Naive B cell (primary cell): ENCODE data around the gene RIMS3. TPM values are rescaled to one million over a fixed set of nuclear protein-coding genes. Genes with fewer than 3 reads are reported as not detected.

ENCODE experiments used
- ATAC-seq, 2 donors: fragments of 150-1000 bp; cut with Tn5 transposase; 2 replicates each; pipeline ENCODE4 v1.10.0; 2021; ENCODE audit warnings: low read depth in 2 of 2, mild to moderate bottlenecking in 2 of 2, moderate library complexity in 2 of 2
- DNase-seq: peaks from one replicate; pipeline ENCODE4 v3.0.0; 2022
- H3K27ac Mint-ChIP-seq, 6 donors: one replicate each; pipeline ENCODE4 v1.8.0; 2020 to 2022; ENCODE audit warnings: mild to moderate bottlenecking in 6 of 6, mixed read lengths in 6 of 6, moderate library complexity in 5 of 6, inconsistent platforms in 2 of 6
- H3K27me3 Mint-ChIP-seq, 3 donors: one replicate each; pipeline ENCODE4 v1.8.0; 2021 to 2022; ENCODE audit warnings: mixed read lengths in 3 of 3, mild to moderate bottlenecking in 1 of 3
- H3K36me3 Mint-ChIP-seq, 2 donors: one replicate each; pipeline ENCODE4 v1.8.0; 2020 to 2022; ENCODE audit warnings: mixed read lengths in 2 of 2, inconsistent platforms in 1 of 2, mild to moderate bottlenecking in 1 of 2
- H3K4me1 Mint-ChIP-seq, 3 donors: one replicate each; pipeline ENCODE4 v1.8.0; 2020 to 2022; ENCODE audit warnings: mixed read lengths in 3 of 3, inconsistent platforms in 1 of 3, mild to moderate bottlenecking in 1 of 3, moderate library complexity in 1 of 3
- H3K4me3 Mint-ChIP-seq, 8 donors: one replicate each; pipeline ENCODE4 v1.8.0; 2020 to 2022; ENCODE audit warnings: mild to moderate bottlenecking in 8 of 8, mixed read lengths in 8 of 8, moderate library complexity in 8 of 8, inconsistent platforms in 2 of 8
- H3K9me3 Mint-ChIP-seq, 7 donors: one replicate each; pipeline ENCODE4 v1.8.0; 2020 to 2022; ENCODE audit warnings: mixed read lengths in 7 of 7, mild to moderate bottlenecking in 5 of 7, inconsistent platforms in 2 of 7, moderate library complexity in 1 of 7
- polyA plus RNA-seq, 6 donors: library from polyadenylated mRNA; unstranded; fragments of 300-500 nt; fragmentation: Illumina TruSeq; gene quantifications; one replicate each; pipeline ENCODE4 v1.2.3, GENCODE V29; 2021; ENCODE audit warnings: low read depth in 6 of 6

Gene RIMS3
- polyA plus RNA-seq, 6 donors from 2014 or later = 0.93 to 2.9 (median 1.8) TPM

DNA sequence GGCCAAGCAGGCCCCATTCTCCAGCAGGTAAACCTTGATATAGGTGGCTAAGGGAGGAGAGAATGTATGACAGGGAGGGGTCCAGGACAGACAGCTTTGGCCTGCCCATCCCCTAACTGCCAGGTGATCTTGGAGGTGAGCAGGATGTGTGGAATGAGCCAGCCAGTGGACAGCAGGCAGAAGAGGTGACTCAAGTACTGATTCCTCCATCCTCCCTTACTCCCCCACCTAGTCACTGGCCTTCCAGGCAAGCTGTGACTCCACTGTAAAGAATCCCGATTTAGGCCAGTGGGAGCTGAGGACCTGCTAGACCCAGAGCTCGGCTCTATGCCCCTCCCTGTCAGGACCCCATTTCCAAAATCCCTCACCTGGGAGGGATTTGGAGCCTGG is 36.6 kb downstream of the RIMS3 start:
- Mint-ChIP-seq H3K9me3 (no peaks in the 10 kb centered on the region), H3K27me3 (peaks cover 0 to 6% (median 0%) of the 10 kb centered on the region in 3 donors), H3K27ac (peak overlapping the region in 2 of 6 donors; percentile 9 to 81), H3K4me3 (no peak overlapping the region), H3K36me3 (no peaks in the 10 kb centered on the region), H3K4me1 (peaks cover 23 to 30% (median 25%) of the 10 kb centered on the region in 3 donors)
- DNase-seq (no peak), ATAC-seq (no peak)

DNA sequence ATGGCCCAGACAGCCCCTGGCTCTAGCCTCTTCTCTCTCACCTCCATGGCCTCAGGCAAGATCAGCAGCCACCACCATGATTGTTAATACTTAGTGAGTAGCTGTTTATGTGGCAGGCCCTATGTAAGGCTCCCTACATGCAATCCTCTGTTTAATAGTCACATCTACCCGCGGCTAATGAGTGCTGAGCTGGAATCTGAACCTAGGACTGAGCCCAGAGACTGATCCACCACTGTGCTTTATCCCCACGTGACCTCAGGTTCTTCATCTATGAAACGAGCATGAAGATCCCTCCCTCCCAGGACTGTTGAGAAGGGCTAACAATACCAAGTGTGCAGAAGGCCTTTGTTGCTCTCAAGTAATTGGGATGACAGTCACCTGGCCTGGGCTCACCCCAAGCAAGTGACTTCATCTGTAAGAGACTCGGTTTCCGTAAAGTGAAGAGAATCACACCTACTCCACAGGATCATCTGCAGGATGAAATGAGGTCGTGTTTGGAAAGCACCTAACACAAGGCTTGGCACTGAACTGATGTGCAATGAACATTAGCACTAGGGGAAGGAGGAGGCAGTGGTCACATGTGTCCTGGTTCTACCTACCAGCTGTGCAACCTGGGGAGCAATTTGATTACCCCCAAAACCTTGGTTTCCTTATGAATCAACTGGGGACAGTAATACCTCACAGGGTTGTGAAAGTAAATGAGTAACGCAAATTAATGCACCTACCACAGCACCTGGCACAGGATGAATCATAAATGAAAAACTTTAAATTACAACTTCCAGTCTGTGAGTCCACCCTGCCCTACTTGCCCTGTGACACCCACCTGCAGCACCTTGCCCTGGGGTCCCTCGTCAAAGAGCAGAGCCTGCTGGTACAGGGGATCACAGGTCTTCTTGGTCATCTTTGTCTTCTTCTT is 37.2 kb downstream of the RIMS3 start:
- Mint-ChIP-seq H3K27ac (peak overlapping the region in 1 of 6 donors; percentile 9), H3K4me1 (peaks cover 16 to 24% (median 18%) of the 10 kb centered on the region in 3 donors), H3K27me3 (peaks cover 0 to 6% (median 0%) of the 10 kb centered on the region in 3 donors), H3K36me3 (no peaks in the 10 kb centered on the region), H3K4me3 (no peak overlapping the region), H3K9me3 (no peaks in the 10 kb centered on the region)
- DNase-seq = no peak
- no peak for ATAC-seq

DNA sequence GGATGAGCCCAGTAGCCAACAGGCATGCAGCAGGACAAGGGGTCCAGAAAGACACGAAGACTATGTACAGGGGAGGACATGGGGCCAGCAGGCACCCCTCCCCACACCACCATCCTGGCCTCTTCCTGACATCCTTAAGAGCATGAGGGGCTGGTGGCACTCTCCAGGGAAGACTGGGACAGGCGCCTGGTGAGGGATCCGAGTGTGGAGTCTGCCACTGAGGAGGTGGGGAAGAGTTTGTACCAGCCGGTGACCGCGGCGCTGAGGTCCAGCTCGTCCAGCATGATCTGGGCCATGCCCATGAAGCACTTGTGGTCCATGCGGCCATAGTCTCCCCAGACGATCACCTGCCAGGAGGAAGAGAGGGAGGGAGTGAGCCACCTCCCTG is 39.1 kb downstream of the RIMS3 start:
- peaks cover 0 to 12% (median 0%) of the 10 kb centered on the region in 3 donors for H3K27me3 Mint-ChIP-seq
- H3K9me3 Mint-ChIP-seq = no peaks in the 10 kb centered on the region
- no peaks in the 10 kb centered on the region for H3K36me3 Mint-ChIP-seq
- no peak for ATAC-seq
- H3K4me1 Mint-ChIP-seq = peaks cover 13 to 19% (median 17%) of the 10 kb centered on the region in 3 donors
- H3K4me3 Mint-ChIP-seq = no peak overlapping the region
- H3K27ac Mint-ChIP-seq = no peak overlapping the region
- no peak for DNase-seq

DNA sequence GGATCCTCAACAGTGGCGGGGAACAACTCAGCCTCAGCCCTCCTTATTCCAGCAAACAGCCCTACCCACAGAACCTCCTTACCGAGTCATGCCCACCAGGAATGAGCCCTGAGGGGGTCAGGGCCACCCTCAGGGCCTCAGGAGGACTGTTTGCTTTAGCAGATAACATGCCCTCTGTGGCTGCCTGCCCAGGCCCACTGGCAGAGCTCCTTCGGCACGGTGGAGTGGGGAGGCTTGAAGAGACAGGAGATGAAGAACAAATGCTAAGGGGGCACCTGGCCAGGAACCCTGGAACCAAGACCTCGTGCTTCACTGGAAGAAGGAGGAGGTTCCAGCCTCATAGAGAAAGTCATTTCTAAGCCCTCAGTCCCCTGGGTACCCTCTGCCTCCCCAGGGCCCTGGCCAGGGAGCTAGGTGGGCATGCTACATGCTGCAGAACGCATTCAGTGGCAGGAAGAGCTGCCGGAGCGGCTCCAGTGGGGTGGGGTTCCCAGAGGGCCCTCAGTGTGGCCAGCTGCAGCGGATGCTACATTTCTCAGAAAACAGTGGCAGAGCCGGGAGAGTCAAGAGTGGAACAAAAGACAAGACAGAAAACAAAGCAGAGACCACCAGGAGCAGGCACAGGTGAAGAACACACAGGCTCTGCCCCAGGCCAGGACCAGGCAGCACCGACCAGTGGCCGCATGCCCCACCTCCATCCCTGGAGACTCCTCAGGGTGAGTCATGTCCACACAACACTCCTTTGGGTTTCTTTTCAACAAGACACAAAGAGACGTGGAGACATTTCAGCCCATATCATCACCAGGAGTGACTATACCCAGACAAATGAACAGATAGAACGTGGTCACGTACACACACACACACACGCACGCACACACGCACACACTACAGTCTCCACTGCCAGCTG is 39.8 kb downstream of the RIMS3 start:
- Mint-ChIP-seq H3K4me3 (peak overlapping the region in 3 of 8 donors; percentile 21 to 64 (median 39)), H3K36me3 (no peaks in the 10 kb centered on the region), H3K4me1 (peaks cover 13 to 19% (median 17%) of the 10 kb centered on the region in 3 donors), H3K27ac (peak overlapping the region in 4 of 6 donors; percentile 8 to 84 (median 52)), H3K9me3 (no peaks in the 10 kb centered on the region), H3K27me3 (peaks cover 0 to 16% (median 0%) of the 10 kb centered on the region in 3 donors)
- ATAC-seq = peak in 1 of 2 donors; percentile 9
- DNase-seq = no peak

DNA sequence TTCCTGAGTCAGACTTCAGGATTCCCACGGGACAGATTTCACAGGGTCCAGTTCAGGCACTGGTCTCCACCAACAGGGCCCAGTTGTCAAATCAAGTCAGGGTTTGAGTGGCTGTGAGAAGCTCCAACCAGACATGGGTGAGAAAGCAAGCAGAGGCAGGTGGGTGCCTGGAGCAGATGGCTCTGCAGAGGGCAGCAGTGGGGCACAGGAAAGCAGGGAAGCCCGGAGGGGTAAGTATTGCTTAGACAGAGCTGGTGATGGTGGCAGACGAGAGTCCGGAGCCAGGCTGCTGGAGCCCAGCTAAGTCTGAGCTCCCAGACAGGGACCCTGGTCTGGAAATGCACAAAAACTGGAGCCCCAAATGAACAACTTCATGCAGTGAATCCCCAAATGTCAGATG is 40.4 kb downstream of the RIMS3 start:
- Mint-ChIP-seq H3K9me3 (no peaks in the 10 kb centered on the region), H3K4me1 (peaks cover 13 to 19% (median 17%) of the 10 kb centered on the region in 3 donors), H3K4me3 (peak overlapping the region in 6 of 8 donors; percentile 13 to 54 (median 30)), H3K36me3 (no peaks in the 10 kb centered on the region), H3K27me3 (peaks cover 0 to 16% (median 0%) of the 10 kb centered on the region in 3 donors), H3K27ac (peak overlapping the region in 2 of 6 donors; percentile 8 to 47)
- peak; percentile 89 to 90 for ATAC-seq
- DNase-seq = peak; percentile 26

DNA sequence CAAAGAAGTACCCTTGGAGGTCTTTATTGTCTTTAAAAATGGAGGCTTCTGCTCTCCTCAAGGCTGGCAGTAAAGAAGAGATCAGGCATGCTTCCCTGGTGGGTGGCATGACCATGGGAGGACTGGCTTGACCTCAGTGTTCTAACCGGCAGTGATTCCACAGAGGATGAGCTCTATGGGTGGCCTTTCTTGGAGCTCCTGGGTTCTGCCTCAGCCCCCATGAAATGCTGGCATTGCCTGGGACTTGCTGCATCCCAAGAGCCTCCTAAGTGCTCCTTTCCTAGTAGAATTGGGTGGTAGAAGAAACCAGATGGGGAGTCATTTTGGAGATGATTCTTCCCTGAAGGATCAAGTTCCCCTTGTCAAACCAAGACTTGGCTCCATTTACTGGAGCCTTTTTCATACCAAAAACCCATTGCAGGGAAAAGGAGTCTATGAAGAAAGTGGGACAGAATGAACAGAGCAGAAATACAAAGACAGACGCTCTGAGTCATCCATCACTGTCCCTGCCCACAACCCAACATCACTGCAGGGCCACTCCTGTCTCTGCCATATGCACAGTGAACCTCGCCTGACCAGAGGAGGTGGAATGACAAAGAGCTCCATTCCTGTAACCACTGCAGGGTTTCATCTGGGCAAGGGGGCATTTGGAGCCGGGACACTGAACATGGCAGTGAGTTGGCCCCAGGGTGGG is 42.4 kb downstream of the RIMS3 start:
- ATAC-seq = no peak
- no peaks in the 10 kb centered on the region for H3K36me3 Mint-ChIP-seq
- no peak for DNase-seq
- no peaks in the 10 kb centered on the region for H3K9me3 Mint-ChIP-seq
- no peak overlapping the region for H3K4me3 Mint-ChIP-seq
- H3K27me3 Mint-ChIP-seq = peaks cover 0 to 16% (median 0%) of the 10 kb centered on the region in 3 donors
- H3K4me1 Mint-ChIP-seq = peaks cover 13 to 19% (median 15%) of the 10 kb centered on the region in 3 donors
- no peak overlapping the region for H3K27ac Mint-ChIP-seq

DNA sequence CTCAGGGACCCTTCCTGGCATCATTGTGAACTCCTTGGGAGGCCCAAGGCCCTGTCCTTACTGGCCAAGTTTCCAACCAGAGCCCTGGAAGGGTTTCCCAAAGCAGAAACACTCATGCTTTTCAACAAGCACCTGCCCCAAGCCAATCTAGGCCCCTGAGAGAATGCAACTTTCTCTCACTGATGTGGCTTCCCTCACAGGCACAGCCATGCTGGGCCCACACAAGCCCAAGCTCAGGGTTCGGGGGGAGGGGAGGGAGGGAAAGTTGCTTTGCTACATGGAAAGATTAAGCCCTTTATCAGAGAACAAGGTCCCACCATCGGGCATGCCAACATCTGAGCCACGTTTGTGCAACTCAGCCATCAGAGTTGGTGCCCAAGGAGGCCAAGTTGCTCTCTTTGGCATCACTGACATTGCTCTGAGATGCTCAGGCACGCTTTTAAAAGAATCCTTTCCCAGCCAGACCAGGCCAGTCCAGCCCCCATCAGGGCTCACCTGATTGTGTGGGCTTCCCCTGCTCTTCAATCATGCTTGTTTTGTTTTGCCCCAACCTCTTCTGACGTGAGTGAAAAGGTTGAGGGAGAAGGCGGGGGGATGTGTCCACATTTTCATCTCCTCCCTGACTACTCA is 43.5 kb downstream of the RIMS3 start:
- DNase-seq (no peak), ATAC-seq (no peak)
- Mint-ChIP-seq H3K4me1 (peaks cover 13 to 19% (median 15%) of the 10 kb centered on the region in 3 donors), H3K36me3 (no peaks in the 10 kb centered on the region), H3K9me3 (no peaks in the 10 kb centered on the region), H3K27me3 (peaks cover 0 to 16% (median 0%) of the 10 kb centered on the region in 3 donors), H3K4me3 (no peak overlapping the region), H3K27ac (no peak overlapping the region)

DNA sequence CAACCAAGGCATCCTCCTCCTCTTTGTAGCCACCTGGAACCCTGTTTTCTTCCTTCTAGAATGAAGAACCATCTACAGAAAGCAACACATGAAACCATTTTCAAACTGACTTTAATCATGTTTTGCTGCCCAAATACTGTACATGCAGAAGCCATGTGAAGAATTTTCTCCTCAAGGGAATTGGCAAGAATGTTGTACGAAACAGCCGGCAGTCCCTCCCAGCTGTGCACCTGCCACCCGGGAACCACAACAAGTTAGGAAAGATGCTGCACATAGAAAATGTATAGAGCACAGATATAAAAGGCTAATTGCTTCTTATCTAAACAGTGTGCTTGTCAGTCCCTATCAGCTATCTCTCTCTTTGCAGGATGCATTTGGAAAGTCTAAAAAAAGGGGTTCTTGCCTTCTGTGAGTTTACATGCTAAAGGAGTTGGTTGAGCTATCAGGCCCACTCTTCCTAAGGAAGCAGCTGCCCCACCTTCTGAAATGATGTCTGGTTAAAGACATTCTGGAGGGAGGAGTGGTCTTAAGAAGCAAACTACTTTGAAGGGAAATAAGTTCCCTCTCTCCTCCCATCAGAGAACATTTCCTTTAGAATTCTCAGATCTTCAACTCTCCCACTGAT is 44.8 kb downstream of the RIMS3 start:
- H3K36me3 Mint-ChIP-seq = no peaks in the 10 kb centered on the region
- no peak overlapping the region for H3K27ac Mint-ChIP-seq
- peaks cover 0 to 9% (median 0%) of the 10 kb centered on the region in 3 donors for H3K27me3 Mint-ChIP-seq
- H3K9me3 Mint-ChIP-seq = peaks cover 0 to 1% (median 0%) of the 10 kb centered on the region in 7 donors
- peaks cover 7 to 9% (median 9%) of the 10 kb centered on the region in 3 donors for H3K4me1 Mint-ChIP-seq
- H3K4me3 Mint-ChIP-seq = no peak overlapping the region
- DNase-seq = no peak
- ATAC-seq = no peak

DNA sequence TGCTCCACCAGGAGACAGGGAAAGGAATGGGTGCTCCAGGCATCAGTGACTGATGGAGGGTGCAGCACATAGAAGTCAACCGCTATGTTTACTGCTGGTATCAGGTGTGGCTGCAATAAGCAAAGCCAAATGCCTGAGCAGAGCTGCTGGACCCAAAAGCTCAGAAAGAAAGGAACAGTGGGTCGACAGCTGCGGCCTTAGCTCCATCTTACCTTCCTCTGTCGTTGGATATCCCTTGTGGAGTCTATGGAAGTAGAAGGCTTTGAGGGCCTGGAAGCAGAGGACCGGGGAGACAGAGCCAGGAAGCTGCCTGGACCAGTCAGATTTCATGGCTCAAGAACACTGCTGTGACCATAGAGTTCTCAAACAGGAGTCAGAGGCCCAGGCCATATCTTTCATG is 45.3 kb downstream of the RIMS3 start:
- no peak overlapping the region for H3K27ac Mint-ChIP-seq
- peaks cover 0 to 9% (median 0%) of the 10 kb centered on the region in 3 donors for H3K27me3 Mint-ChIP-seq
- no peak overlapping the region for H3K4me3 Mint-ChIP-seq
- ATAC-seq (no peak), DNase-seq (no peak)
- no peaks in the 10 kb centered on the region for H3K36me3 Mint-ChIP-seq
- peaks cover 1 to 3% (median 3%) of the 10 kb centered on the region in 3 donors for H3K4me1 Mint-ChIP-seq
- peaks cover 0 to 2% (median 0%) of the 10 kb centered on the region in 7 donors for H3K9me3 Mint-ChIP-seq

DNA sequence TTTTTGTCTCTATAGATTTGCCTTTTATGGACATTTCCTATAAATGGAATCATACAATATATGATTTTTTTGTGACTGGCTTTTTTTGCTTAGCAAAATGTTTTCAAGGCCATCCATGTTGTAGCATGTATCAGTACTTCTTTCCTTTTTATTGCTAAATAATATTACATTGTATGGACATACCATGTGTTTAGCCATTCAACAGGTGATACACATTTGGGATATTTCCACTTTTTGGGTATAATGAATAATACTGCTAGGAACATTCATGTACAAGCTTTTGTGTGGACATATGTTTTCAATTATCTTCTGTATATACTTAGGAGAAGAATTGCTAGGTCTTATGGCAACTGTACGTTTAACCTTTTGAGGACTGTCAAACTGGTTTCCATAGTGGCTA is 47.4 kb downstream of the RIMS3 start:
- no peak overlapping the region for H3K4me3 Mint-ChIP-seq
- peaks cover 0 to 2% (median 0%) of the 10 kb centered on the region in 7 donors for H3K9me3 Mint-ChIP-seq
- H3K27ac Mint-ChIP-seq = no peak overlapping the region
- H3K4me1 Mint-ChIP-seq = no peaks in the 10 kb centered on the region
- DNase-seq (no peak), ATAC-seq (no peak)
- H3K27me3 Mint-ChIP-seq = peaks cover 0 to 9% (median 0%) of the 10 kb centered on the region in 3 donors
- H3K36me3 Mint-ChIP-seq = no peaks in the 10 kb centered on the region

DNA sequence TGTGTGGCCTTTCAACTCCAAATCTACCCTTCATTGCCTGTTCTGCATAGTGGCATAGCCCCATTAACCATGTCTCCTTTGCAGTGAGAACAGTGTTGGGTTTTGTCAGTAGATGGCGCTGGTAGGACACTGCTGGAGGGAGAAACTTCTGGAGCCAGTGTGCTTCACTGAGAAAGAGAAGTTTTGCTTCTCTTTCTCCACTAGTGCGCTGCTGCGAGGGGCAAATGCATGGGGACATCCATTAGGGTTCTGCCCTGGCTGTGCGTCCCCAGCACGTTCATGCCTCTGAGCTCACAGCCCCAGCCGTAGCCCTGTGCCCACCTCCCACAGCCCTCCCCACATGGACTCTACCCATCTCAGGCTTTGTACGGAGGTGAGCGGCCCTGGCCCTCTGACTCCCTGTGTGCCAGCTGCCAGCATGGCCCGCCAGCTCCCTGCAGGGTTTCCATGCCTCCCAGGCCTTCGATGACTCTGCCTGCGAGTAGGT is 53.1 kb downstream of the RIMS3 start:
- H3K27ac Mint-ChIP-seq = peak overlapping the region in 1 of 6 donors; percentile 44
- H3K27me3 Mint-ChIP-seq = peaks cover 0 to 3% (median 0%) of the 10 kb centered on the region in 3 donors
- ATAC-seq = peak; percentile 91 to 98
- no peaks in the 10 kb centered on the region for H3K36me3 Mint-ChIP-seq
- no peak overlapping the region for H3K4me3 Mint-ChIP-seq
- H3K4me1 Mint-ChIP-seq = peaks cover 0 to 5% (median 2%) of the 10 kb centered on the region in 3 donors
- H3K9me3 Mint-ChIP-seq = peaks cover 0 to 2% (median 0%) of the 10 kb centered on the region in 7 donors
- DNase-seq = peak; percentile 64

DNA sequence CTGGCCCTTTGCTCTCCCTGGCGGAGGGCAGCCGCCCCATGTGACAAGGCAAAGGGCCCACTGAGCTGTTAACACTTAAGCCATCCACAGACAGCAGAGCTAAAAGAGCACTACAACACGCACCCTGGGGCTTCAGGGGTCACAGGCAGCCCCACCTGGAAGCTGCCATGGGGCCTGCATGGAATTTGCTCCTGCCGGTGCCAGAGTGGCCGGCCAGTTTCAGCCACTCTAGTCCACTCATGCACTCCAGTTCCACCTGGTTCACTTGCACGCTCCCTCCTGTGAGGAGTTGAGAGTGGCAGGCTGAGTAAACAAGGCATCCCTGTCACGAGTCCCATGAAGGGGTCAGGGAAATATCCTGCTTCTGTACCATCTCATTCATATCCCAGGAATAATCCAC is 55.3 kb downstream of the RIMS3 start:
- H3K27ac Mint-ChIP-seq = no peak overlapping the region
- peaks cover 2 to 5% (median 4%) of the 10 kb centered on the region in 3 donors for H3K4me1 Mint-ChIP-seq
- H3K36me3 Mint-ChIP-seq = no peaks in the 10 kb centered on the region
- DNase-seq = no peak
- H3K27me3 Mint-ChIP-seq = peaks cover 0 to 3% (median 0%) of the 10 kb centered on the region in 3 donors
- no peak for ATAC-seq
- H3K9me3 Mint-ChIP-seq = no peaks in the 10 kb centered on the region
- H3K4me3 Mint-ChIP-seq = peak overlapping the region in 1 of 8 donors; percentile 61
